ENCODE data around the gene SNTB2. TPM values are rescaled to one million over a fixed set of nuclear protein-coding genes. Genes with fewer than 3 reads are reported as not detected.
A peak's percentile ranks its signal among the peaks of the same experiment; 100 is the strongest.

SNTB2 gene
- total and polyA plus RNA-seq, 7 donors: 2.7 to 19.4 (median 12.6) TPM

GRCh38 chr16:69188236-69188549 lies 1.2 kb downstream of the SNTB2 start:
- Histone ChIP-seq H3K27ac (peak overlapping the region; percentile 80), H3K36me3 (ENCODE audit: insufficient read depth in 1 of 2, low read depth in 1 of 2) (no peaks in the 10 kb centered on the region), H3K4me1 (peaks cover 25% of the 10 kb centered on the region), H3K27me3 (ENCODE audit: insufficient read depth in 3 of 3, low read length in 2 of 3) (no peaks in the 10 kb centered on the region), H3K4me3 (peak overlapping the region; percentile 82), H3K9me3 (no peaks in the 10 kb centered on the region)
- no peak for TF ChIP-seq CTCF (IDR thresholded peaks at IDR 0.05)
- no peak for DNase-seq
- WGBS, 3 donors: 1 to 7% (median 3%) methylated on average over 5 of the region's 5 CpGs
- intact Hi-C loops (cut with DNase I): loop anchor here (5.0 to 10.0 kb wide), 2 partner anchors 87 to 99 kb away; no protein-coding TSS in a partner anchor
- ATAC-seq: peak in 1 of 4 donors; percentile 11

DNA sequence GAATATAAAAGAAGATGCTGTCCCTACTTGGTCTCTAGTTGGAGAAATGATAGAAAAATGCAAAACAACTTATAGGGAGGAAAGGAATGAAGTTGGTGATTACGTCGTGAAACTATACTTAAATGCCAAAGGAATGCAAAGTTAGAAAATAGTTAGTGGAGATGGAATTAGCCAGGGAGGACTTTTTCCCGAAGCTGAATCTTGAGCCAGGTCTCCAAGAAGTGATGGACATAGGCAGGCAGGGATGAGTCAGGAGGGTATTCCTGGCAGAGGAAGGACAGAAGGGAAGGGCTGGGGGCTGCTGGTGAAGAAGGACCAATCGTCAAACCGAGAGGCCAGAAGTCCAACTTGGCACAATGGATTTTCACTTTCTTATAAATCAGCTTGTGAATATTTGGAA lies 1.8 kb downstream of the SNTB2 start:
- DNase-seq (no peak), ATAC-seq (peak in 1 of 4 donors; percentile 35)
- no peak overlapping the region for H3K27ac ChIP-seq
- peaks cover 25% of the 10 kb centered on the region for H3K4me1 ChIP-seq
- H3K4me3 ChIP-seq: peak overlapping the region; percentile 82
- no peaks in the 10 kb centered on the region for H3K9me3 ChIP-seq
- WGBS, 3 donors: 15 to 30% (median 24%) methylated on average over 5 of the region's 5 CpGs
- no peaks in the 10 kb centered on the region for H3K27me3 ChIP-seq (ENCODE audit: insufficient read depth in 3 of 3, low read length in 2 of 3)
- TF ChIP-seq CTCF (IDR thresholded peaks at IDR 0.05): no peak
- intact Hi-C loops (cut with DNase I): loop anchor here (5.0 to 10.0 kb wide), 2 partner anchors 86 to 99 kb away; no protein-coding TSS in a partner anchor
- H3K36me3 ChIP-seq (ENCODE audit: insufficient read depth in 1 of 2, low read depth in 1 of 2): no peaks in the 10 kb centered on the region

DNA sequence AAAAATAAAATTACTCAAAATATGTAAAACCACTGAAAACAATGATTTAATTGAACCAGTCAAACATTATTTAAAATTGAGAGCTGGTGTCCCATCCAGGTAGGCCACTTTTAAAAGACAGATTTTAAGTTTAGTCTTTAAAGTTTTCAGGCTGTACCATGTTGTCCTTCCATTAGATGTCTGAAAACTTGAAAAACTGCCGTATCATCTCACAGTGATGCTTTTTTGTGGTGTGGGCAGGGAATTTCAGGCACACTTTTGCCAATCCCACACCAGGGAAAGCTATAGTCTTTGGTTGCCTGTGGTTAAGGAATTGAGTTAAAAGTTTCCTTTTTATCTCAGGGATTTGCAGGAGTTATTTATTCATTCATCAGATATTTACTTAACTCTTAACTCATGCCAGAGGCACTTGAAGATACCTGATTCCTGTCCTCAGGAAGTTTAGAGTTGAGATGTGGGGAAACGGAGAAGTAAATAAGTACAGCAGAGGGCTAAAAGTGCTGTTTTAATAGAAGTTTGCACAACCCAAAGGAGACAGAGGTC lies 3.2 kb downstream of the SNTB2 start:
- no peaks in the 10 kb centered on the region for H3K9me3 ChIP-seq
- ATAC-seq: no peak
- no peaks in the 10 kb centered on the region for H3K36me3 ChIP-seq (ENCODE audit: insufficient read depth in 1 of 2, low read depth in 1 of 2)
- H3K4me1 ChIP-seq: peaks cover 38% of the 10 kb centered on the region
- no peak overlapping the region for H3K4me3 ChIP-seq
- H3K27ac ChIP-seq: no peak overlapping the region
- no peaks in the 10 kb centered on the region for H3K27me3 ChIP-seq (ENCODE audit: insufficient read depth in 3 of 3, low read length in 2 of 3)
- 80 to 86% (median 85%) methylated on average over 2 of the region's 2 CpGs for WGBS, 3 donors
- intact Hi-C loops (cut with DNase I): no loop called here
- no peak for DNase-seq
- no peak for TF ChIP-seq CTCF (IDR thresholded peaks at IDR 0.05)

- Histone ChIP-seq H3K27me3 (ENCODE audit: insufficient read depth in 3 of 3, low read length in 2 of 3) (no peaks in the 10 kb centered on the region), H3K4me1 (peaks cover 43% of the 10 kb centered on the region), H3K9me3 (no peaks in the 10 kb centered on the region), H3K4me3 (no peak overlapping the region), H3K36me3 (ENCODE audit: insufficient read depth in 1 of 2, low read depth in 1 of 2) (no peaks in the 10 kb centered on the region), H3K27ac (no peak overlapping the region)
- no peak for ATAC-seq
- intact Hi-C loops (cut with DNase I): no loop called here
- no peak for TF ChIP-seq CTCF (IDR thresholded peaks at IDR 0.05)
- WGBS, 3 donors: 87 to 89% (median 87%) methylated on average over 3 of the region's 3 CpGs
- DNase-seq: no peak
These were observed 3.6 kb downstream of the SNTB2 start for GRCh38 chr16:69190598-69190997.

DNA sequence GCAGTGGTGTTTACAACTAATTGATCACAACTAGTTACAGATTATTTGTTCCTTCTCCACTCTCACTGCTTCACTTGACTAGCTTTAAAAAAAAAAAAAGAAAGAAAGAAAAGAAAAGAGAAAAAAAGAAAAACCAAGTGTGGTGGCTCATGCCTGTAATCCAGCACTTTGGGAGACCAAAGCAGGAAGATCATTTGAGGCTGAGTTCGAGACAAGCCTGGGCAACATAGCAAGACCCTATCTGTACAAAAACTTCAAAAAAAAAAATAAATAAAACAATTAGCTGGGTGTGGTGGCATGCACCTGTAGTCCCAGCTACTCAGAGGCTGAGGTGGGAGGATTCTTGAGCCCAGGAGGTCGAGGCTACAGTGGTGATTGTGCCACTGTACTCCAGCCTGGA lies 4.2 kb downstream of the SNTB2 start:
- peaks cover 45% of the 10 kb centered on the region for H3K4me1 ChIP-seq
- ATAC-seq (no peak), DNase-seq (no peak)
- H3K27ac ChIP-seq: no peak overlapping the region
- H3K9me3 ChIP-seq: no peaks in the 10 kb centered on the region
- WGBS, 3 donors: 84 to 96% (median 93%) methylated on average over 2 of the region's 2 CpGs
- no peak for TF ChIP-seq CTCF (IDR thresholded peaks at IDR 0.05)
- intact Hi-C loops (cut with DNase I): no loop called here
- H3K4me3 ChIP-seq: no peak overlapping the region
- no peaks in the 10 kb centered on the region for H3K36me3 ChIP-seq (ENCODE audit: insufficient read depth in 1 of 2, low read depth in 1 of 2)
- no peaks in the 10 kb centered on the region for H3K27me3 ChIP-seq (ENCODE audit: insufficient read depth in 3 of 3, low read length in 2 of 3)

All from psoas muscle (tissue), 8 donors.